SH-SY5Y (cell line): ENCODE measurements around the gene ZNF564.

ENCODE experiments used
- GATA2 ChIP-seq: IDR thresholded peaks from 2 replicates; pipeline ENCODE4 v1.6.1; 2011; ENCODE audit warnings: mild to moderate bottlenecking, low read depth, low read length
- GATA3 ChIP-seq: IDR thresholded peaks from 2 replicates; pipeline ENCODE4 v1.6.1; 2011; ENCODE audit warnings: low read depth, mild to moderate bottlenecking, low read length, moderate library complexity

DNA sequence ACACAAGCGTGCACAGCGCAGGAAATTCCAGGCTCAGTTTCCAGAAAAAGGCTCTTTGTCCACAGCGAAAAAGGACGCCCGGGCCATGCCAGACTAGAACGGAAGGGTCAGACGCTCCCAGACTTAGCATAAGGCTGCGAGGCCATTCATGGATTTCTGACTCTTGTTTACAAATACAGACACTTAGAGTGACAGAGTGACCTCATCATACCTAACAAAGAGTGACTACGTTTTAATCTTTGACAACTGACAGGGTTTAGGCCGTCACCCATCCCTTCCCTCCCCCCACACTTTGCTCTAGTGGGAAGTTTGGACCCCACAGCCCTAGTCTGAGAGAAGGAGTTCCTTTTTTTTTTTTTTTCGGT, 66.2 kb downstream of the ZNF564 start:
- TF ChIP-seq GATA2: no peak
- no peak for TF ChIP-seq GATA3
